ENCODE data around the gene VSIG4.

The VSIG4 gene

DNA sequence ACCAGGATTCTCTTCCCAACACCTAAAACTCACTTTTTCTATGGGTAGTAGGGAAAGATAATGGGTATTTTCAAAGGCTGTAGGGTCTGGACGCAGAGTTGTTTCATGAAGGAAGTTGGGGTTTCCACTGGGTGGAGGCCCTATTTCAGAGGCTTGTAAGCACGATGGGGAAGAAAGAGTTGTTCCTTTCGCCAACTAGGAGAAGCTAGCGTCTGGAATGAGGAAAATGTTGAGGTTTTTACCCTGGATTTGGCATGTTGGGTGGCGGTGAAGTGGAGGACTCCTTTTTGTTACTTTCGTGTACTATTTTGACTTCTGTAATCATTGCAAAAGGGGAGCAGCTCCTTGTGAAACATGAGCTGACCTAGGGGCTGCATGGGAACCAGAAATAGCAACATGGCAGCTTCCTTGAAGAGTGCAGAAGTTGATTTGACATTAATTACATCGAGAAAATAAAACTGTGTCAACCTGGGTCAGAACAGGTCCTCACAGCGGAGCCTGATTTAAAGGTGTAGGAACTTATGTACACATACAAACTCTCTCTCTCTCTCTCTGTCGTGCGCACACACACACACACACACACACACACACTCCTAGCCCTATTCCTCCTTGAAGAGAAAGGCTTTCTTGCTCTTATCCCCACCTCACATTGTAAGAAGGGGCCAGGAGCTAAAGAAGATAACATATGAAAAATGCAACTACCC, 19.1 kb downstream of the VSIG4 start:
- in situ Hi-C loops (cut with MboI; ENCODE audit: low sequenced_read_pairs): no loop called here
- Histone ChIP-seq H3K27me3 (ENCODE audit: low read depth) (no peaks in the 10 kb centered on the region), H3K4me1 (no peaks in the 10 kb centered on the region), H3K36me3 (replicated peaks) (no peaks in the 10 kb centered on the region), H3K9me3 (no peaks in the 10 kb centered on the region), H3K4me3 (no peak overlapping the region)
- DNase-seq (ENCODE audit: low spot score in 2 of 2): no peak

- no peak overlapping the region for H3K4me3 ChIP-seq
- no peak for DNase-seq (ENCODE audit: low spot score in 2 of 2)
- no peaks in the 10 kb centered on the region for H3K4me1 ChIP-seq
- no peaks in the 10 kb centered on the region for H3K36me3 ChIP-seq (replicated peaks)
- in situ Hi-C loops (cut with MboI; ENCODE audit: low sequenced_read_pairs): no loop called here
- no peaks in the 10 kb centered on the region for H3K27me3 ChIP-seq (ENCODE audit: low read depth)
- H3K9me3 ChIP-seq: no peaks in the 10 kb centered on the region
Observed at GRCh38 chrX:66019974-66020373, 19.9 kb downstream of the VSIG4 start.

- no peaks in the 10 kb centered on the region for H3K4me1 ChIP-seq
- DNase-seq (ENCODE audit: low spot score in 2 of 2): no peak
- H3K36me3 ChIP-seq (replicated peaks): no peaks in the 10 kb centered on the region
- H3K27me3 ChIP-seq (ENCODE audit: low read depth): no peaks in the 10 kb centered on the region
- in situ Hi-C loops (cut with MboI; ENCODE audit: low sequenced_read_pairs): no loop called here
- no peak overlapping the region for H3K4me3 ChIP-seq
- no peaks in the 10 kb centered on the region for H3K9me3 ChIP-seq
Observed at GRCh38 chrX:66019310-66019652, 20.6 kb downstream of the VSIG4 start.

DNA sequence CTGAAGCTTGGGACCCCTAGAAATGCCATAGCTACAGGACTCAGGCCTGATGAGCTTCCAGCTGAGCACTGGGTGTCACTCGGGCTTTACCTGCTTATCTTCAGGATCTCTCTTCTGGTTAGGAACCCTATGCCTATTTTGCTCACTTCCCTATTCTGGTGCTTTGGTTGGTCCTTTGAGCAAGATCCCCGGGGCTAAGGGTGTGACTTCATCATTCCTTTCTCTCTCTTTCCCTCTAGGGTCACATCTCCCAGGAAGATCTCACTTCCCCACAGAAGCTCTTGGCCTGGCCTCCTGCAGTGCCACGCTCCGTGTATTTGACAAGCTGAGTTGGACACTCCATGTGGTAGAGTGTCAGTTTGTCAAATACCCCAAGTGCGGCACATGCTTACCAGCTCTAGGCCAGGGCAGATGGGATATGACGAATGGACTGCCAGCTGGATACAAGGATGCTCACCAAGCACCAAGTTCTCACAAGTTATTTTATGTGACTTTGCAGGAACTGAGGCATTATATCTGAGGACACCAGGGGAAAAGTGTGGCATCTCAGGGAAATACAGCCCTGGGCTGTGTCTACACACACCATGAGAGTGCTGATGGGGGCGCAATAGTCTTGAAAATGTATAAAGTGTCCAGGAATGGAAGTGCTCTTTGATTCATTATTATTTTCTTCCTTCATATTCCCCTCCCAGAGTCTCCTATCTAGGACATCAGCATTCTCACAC, 21.1 kb downstream of the VSIG4 start:
- no peaks in the 10 kb centered on the region for H3K4me1 ChIP-seq
- H3K36me3 ChIP-seq (replicated peaks): no peaks in the 10 kb centered on the region
- in situ Hi-C loops (cut with MboI; ENCODE audit: low sequenced_read_pairs): no loop called here
- H3K9me3 ChIP-seq: no peaks in the 10 kb centered on the region
- DNase-seq (ENCODE audit: low spot score in 2 of 2): no peak
- no peaks in the 10 kb centered on the region for H3K27me3 ChIP-seq (ENCODE audit: low read depth)
- no peak overlapping the region for H3K4me3 ChIP-seq

DNA sequence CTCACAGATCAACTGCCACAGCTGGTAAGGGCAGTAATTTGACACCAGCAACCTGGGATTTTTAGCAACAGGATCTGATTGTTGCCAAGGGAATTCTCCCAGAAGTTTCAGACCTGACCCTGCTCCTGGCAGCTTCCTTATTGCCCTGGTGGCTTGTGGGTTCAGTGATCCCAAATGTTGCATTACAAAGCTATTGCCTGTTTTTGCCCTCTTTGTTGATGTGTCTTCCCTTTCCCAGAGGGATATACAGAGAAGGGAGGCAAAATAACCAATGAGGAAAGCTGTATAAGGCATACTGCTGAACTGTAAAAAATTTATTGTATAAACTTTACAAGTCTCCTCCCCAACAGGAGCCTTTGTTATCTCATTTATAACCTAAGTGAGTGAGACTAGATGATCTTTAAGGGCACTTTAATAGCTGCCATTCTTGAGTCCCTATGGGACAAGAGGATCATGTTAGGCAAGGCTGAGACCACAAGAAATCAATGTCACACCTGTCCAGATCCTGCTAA, 22.2 kb downstream of the VSIG4 start:
- H3K4me1 ChIP-seq: no peaks in the 10 kb centered on the region
- in situ Hi-C loops (cut with MboI; ENCODE audit: low sequenced_read_pairs): no loop called here
- no peaks in the 10 kb centered on the region for H3K36me3 ChIP-seq (replicated peaks)
- DNase-seq (ENCODE audit: low spot score in 2 of 2): no peak
- no peak overlapping the region for H3K4me3 ChIP-seq
- no peaks in the 10 kb centered on the region for H3K9me3 ChIP-seq
- no peaks in the 10 kb centered on the region for H3K27me3 ChIP-seq (ENCODE audit: low read depth)

DNA sequence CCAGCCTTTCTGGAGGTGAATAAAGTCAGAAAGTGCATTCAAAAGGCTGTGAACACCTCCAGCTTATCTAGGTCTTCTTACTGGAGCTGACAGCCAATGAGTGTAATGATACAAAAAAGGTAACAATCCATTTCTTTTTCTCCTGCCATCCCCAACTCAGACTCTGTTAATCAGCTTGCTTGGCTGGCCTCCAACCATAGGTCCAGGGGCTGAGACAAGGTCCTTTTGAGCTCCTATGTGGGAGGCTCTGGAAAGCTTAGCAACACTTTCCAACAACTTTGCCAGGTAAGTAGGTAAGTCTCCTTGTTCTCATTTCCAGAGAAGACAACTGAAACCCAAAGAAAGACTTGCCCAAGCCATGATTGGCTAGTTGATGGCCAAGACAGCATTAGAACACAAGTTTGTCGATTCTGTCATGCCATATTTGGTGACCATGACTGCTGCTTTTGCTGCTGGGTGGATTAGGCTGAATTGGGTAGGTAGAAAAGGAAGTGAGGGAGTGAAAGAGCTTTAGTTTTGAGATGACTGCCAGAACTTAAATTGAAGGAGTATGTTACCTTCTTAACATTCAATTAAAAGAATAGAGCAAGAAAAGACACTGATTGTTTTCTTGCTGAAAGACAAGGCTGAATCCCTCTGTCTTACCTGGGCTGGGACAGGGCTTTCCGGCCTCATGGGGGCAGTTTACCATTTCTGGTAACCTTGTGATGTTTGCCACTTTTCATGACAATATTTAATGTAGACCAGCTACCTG, 22.8 kb downstream of the VSIG4 start:
- Histone ChIP-seq H3K9me3 (no peaks in the 10 kb centered on the region), H3K27me3 (ENCODE audit: low read depth) (no peaks in the 10 kb centered on the region), H3K36me3 (replicated peaks) (no peaks in the 10 kb centered on the region), H3K4me3 (no peak overlapping the region), H3K4me1 (no peaks in the 10 kb centered on the region)
- in situ Hi-C loops (cut with MboI; ENCODE audit: low sequenced_read_pairs): no loop called here
- DNase-seq (ENCODE audit: low spot score in 2 of 2): no peak

DNA sequence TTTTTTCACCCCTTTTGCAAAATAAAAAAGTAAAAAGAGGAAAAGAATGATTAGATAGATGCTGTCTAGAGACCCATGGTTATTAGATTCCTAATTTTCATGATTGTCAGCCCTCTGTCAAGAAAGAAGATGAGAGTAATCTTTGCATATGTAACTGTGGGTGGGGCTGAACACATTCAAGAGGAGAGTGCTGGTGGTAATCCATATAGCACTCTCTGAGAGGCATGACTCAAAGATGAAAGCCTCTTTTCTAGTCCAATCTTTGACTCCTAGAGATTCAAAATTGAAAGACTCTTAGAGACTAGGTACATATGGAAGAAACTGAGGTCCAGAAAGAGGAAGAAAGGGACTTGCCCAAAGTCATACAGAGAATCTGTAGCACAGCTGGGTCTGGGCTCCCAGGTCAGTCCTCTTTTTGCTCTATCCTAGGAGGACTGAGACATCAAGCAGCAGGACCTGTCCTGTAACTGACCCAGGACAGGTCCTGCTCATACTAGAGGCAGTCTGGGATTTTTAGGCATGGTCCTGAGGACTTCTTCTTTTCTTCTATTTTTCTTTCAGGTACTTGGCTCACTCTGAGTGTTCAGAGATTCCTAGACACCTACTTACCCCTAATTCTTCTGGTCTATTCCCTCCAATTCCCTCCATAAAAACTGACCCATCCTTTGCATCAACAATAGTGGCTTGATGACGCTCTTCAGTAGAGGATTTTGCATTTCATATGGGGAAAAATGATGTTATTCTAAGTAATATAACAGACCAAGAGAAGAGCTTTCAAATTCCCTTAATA, 23.8 kb downstream of the VSIG4 start:
- no peaks in the 10 kb centered on the region for H3K27me3 ChIP-seq (ENCODE audit: low read depth)
- in situ Hi-C loops (cut with MboI; ENCODE audit: low sequenced_read_pairs): no loop called here
- no peaks in the 10 kb centered on the region for H3K36me3 ChIP-seq (replicated peaks)
- DNase-seq (ENCODE audit: low spot score in 2 of 2): no peak
- H3K9me3 ChIP-seq: no peaks in the 10 kb centered on the region
- H3K4me3 ChIP-seq: no peak overlapping the region
- no peaks in the 10 kb centered on the region for H3K4me1 ChIP-seq

- H3K4me1 ChIP-seq: no peaks in the 10 kb centered on the region
- H3K27me3 ChIP-seq (ENCODE audit: low read depth): no peaks in the 10 kb centered on the region
- no peak overlapping the region for H3K4me3 ChIP-seq
- in situ Hi-C loops (cut with MboI; ENCODE audit: low sequenced_read_pairs): no loop called here
- DNase-seq (ENCODE audit: low spot score in 2 of 2): no peak
- no peaks in the 10 kb centered on the region for H3K36me3 ChIP-seq (replicated peaks)
- no peaks in the 10 kb centered on the region for H3K9me3 ChIP-seq
Observed at GRCh38 chrX:66015152-66015831, 24.6 kb downstream of the VSIG4 start.

GRCh38 chrX:66014556-66014955, 25.3 kb downstream of the VSIG4 start:
- DNase-seq (ENCODE audit: low spot score in 2 of 2): no peak
- H3K27me3 ChIP-seq (ENCODE audit: low read depth): no peaks in the 10 kb centered on the region
- no peaks in the 10 kb centered on the region for H3K36me3 ChIP-seq (replicated peaks)
- no peaks in the 10 kb centered on the region for H3K4me1 ChIP-seq
- H3K4me3 ChIP-seq: no peak overlapping the region
- no peaks in the 10 kb centered on the region for H3K9me3 ChIP-seq
- in situ Hi-C loops (cut with MboI; ENCODE audit: low sequenced_read_pairs): no loop called here

GRCh38 chrX:66014084-66014483, 25.8 kb downstream of the VSIG4 start:
- H3K27me3 ChIP-seq (ENCODE audit: low read depth): no peaks in the 10 kb centered on the region
- no peaks in the 10 kb centered on the region for H3K9me3 ChIP-seq
- in situ Hi-C loops (cut with MboI; ENCODE audit: low sequenced_read_pairs): no loop called here
- no peaks in the 10 kb centered on the region for H3K36me3 ChIP-seq (replicated peaks)
- no peak for DNase-seq (ENCODE audit: low spot score in 2 of 2)
- H3K4me3 ChIP-seq: no peak overlapping the region
- H3K4me1 ChIP-seq: no peaks in the 10 kb centered on the region

DNA sequence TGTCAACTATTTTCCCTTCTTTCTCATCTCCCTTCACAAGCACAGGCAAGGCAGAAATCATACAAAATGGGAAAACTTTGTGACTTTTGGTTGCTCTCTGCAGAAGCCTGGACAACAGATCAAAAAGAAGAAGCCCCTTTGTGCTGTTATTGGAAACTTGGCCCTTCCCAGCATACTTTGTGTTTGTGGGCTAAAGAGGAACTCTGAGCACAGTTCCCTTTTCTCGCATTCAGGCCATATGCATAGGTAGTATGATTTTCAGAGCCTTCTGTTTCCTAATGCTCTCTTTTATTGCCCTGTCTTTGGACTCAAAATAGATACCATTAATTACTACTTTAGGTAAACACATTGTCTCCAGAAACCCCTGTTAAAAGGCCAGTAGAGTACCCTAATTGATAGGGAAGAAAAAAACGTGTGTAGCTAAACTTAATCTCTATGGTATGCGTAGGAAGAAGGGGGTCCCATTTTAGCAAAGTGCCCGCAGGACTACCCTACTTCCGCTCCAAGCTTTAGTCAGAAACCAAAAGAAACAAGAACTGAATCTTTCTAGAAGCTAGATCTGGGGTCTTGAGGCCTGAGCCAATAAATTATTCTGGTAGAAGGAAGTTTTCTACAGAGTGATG, 26.6 kb downstream of the VSIG4 start:
- no peaks in the 10 kb centered on the region for H3K4me1 ChIP-seq
- DNase-seq (ENCODE audit: low spot score in 2 of 2): no peak
- no peaks in the 10 kb centered on the region for H3K27me3 ChIP-seq (ENCODE audit: low read depth)
- in situ Hi-C loops (cut with MboI; ENCODE audit: low sequenced_read_pairs): no loop called here
- no peak overlapping the region for H3K4me3 ChIP-seq
- no peaks in the 10 kb centered on the region for H3K36me3 ChIP-seq (replicated peaks)
- H3K9me3 ChIP-seq: no peaks in the 10 kb centered on the region

DNA sequence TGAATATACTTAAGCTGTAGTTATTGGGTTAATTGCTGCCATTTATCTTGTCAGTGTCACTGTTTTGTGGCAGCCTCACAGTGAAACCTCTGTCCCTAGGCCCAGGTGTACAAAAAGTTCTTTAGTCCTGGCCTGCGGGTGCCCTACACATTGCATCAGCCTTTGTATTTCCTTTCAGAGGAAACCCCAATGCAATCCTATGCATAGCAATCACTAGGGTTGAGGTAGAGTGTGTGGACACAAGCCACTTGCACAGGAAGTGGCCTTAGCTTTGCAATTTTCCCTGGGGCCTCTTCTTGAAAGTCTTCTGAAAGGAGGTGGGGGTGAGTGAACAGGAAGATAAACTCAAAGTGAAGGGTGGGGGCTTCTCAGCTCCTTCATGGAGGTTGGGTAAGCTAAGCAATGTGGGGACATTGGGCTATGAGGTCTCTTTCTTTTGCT, 27.8 kb downstream of the VSIG4 start:
- in situ Hi-C loops (cut with MboI; ENCODE audit: low sequenced_read_pairs): no loop called here
- H3K36me3 ChIP-seq (replicated peaks): no peaks in the 10 kb centered on the region
- no peaks in the 10 kb centered on the region for H3K9me3 ChIP-seq
- H3K4me3 ChIP-seq: no peak overlapping the region
- no peaks in the 10 kb centered on the region for H3K4me1 ChIP-seq
- DNase-seq (ENCODE audit: low spot score in 2 of 2): no peak
- H3K27me3 ChIP-seq (ENCODE audit: low read depth): no peaks in the 10 kb centered on the region
